ENCODE results near the gene SERPINB5. TPM values are rescaled to one million over a fixed set of nuclear protein-coding genes. Genes with fewer than 3 reads are reported as not detected.
A peak's percentile ranks its signal among the peaks of the same experiment; 100 is the strongest.

The SERPINB5 gene
- total and polyA plus RNA-seq, 2 experiments from 2014 or later, result 0.16 TPM; not detected in 1

- Mint-ChIP-seq H3K9me3 (no peaks in the 10 kb centered on the region), H3K4me3 (no peak overlapping the region), H3K27me3 (ENCODE audit: insufficient read depth, low read depth, poor library complexity) (peaks cover 5% of the 10 kb centered on the region), H3K4me1 (no peaks in the 10 kb centered on the region; the same call in 2 of the 3 replicates), H3K27ac (no peak overlapping the region), H3K36me3 (ENCODE audit: low read depth) (no peaks in the 10 kb centered on the region)
- no peaks in the 10 kb centered on the region for H3K36me3 ChIP-seq (ENCODE audit: insufficient read depth)
- TF ChIP-seq REST (IDR thresholded peaks at IDR 0.05; ENCODE audit: unreplicated experiment) (no peak), NANOG (IDR thresholded peaks at IDR 0.05; ENCODE audit: borderline replicate concordance) (no peak), STAT1 (IDR thresholded peaks at IDR 0.05; ENCODE audit: unreplicated experiment) (no peak), ZNF462 (CRISPR knock-in tag; IDR thresholded peaks at IDR 0.05) (no peak), ZNF331 (CRISPR knock-in tag; IDR thresholded peaks at IDR 0.05; ENCODE audit: low read depth) (no peak), CTCF (conservative IDR thresholded peaks at IDR 0.05; ENCODE audit: low read depth in 2 of 2) (no peak), EZH2phosphoT487 (IDR thresholded peaks at IDR 0.05; ENCODE audit: unreplicated experiment) (no peak), EZH2 (IDR thresholded peaks at IDR 0.05; ENCODE audit: low read depth, unreplicated experiment) (no peak), JUNB (IDR thresholded peaks at IDR 0.05; ENCODE audit: unreplicated experiment) (no peak), POLR2AphosphoS5 (IDR thresholded peaks at IDR 0.05; ENCODE audit: low read depth) (no peak), ETS1 (IDR thresholded peaks at IDR 0.05) (no peak), CREB1 (CRISPR knock-in tag; IDR thresholded peaks at IDR 0.05; ENCODE audit: low read depth) (no peak)
- no peaks in the 10 kb centered on the region for H3K4me1 ChIP-seq (ENCODE audit: insufficient read depth)
- no peak overlapping the region for H3K4me2 ChIP-seq
- no peaks in the 10 kb centered on the region for H3K79me2 ChIP-seq (replicated peaks; ENCODE audit: insufficient read depth)
- peak overlapping the region; percentile 35; the same call in 1 of the 2 replicates for H2AFZ ChIP-seq
- H3K27ac ChIP-seq (ENCODE audit: low read depth), result no peak overlapping the region
- no peak for ATAC-seq
- H3F3A ChIP-seq (replicated peaks; ENCODE audit: low read depth), result no peaks in the 10 kb centered on the region
- no peaks in the 10 kb centered on the region for H3K9me2 ChIP-seq (ENCODE audit: insufficient read depth)
- DNase-seq (ENCODE audit: low spot score), result no peak
- H3K27me3 ChIP-seq (ENCODE audit: insufficient read depth), result no peaks in the 10 kb centered on the region
- no peaks in the 10 kb centered on the region for H4K20me1 ChIP-seq (replicated peaks; ENCODE audit: insufficient read depth)
- H3K4me3 ChIP-seq, result no peak overlapping the region
Observed at GRCh38 chr18:63479826-63480225, 3.1 kb downstream of the SERPINB5 start.

All from GM23338 (cell line).